ENCODE measurements around the gene TUBB.

TUBB gene

GRCh38 chr6:30719791-30720737 lies at the start of gene TUBB:
TSS of gene TUBB (plus strand) at chr6:30720352. CDS start at chr6:30720507, 155 bp downstream.
- DNase-seq = peak; percentile 98

- no peak for DNase-seq
These were observed 49.2 kb upstream of the TUBB start for GRCh38 chr6:30670760-30671527.

- peak; percentile 98 for DNase-seq
These were observed 47.5 kb upstream of the TUBB start, which contains the start of gene DHX16 for GRCh38 chr6:30672445-30673253. TSS of gene DHX16 (minus strand) at chr6:30673006. CDS start at chr6:30672841, 165 bp downstream.

- DNase-seq = no peak
These were observed 43.4 kb upstream of the TUBB start for GRCh38 chr6:30676660-30677285.

GRCh38 chr6:30678964-30679726 lies 41.0 kb upstream of the TUBB start:
- peak; percentile 73 for DNase-seq

GRCh38 chr6:30679765-30680535 lies 40.2 kb upstream of the TUBB start:
- DNase-seq = no peak

GRCh38 chr6:30681766-30682142 lies 38.4 kb upstream of the TUBB start:
- DNase-seq = no peak

- peak; percentile 92 for DNase-seq
These were observed 37.7 kb upstream of the TUBB start for GRCh38 chr6:30682143-30683117.

GRCh38 chr6:30683183-30683979 lies 36.8 kb upstream of the TUBB start:
- peak; percentile 30 for DNase-seq

GRCh38 chr6:30683980-30684338 lies 36.2 kb upstream of the TUBB start:
- DNase-seq = peak; percentile 28

GRCh38 chr6:30684386-30685156 lies 35.6 kb upstream of the TUBB start:
- peak; percentile 60 for DNase-seq

- DNase-seq = peak; percentile 54
These were observed 34.8 kb upstream of the TUBB start for GRCh38 chr6:30685157-30686008.

GRCh38 chr6:30686009-30686907 lies 33.9 kb upstream of the TUBB start, which contains the start of gene PPP1R18:
TSS of gene PPP1R18 (minus strand) at chr6:30686645. CDS start at chr6:30686018, 627 bp downstream.
- DNase-seq = peak; percentile 79

GRCh38 chr6:30686908-30687658 lies 33.1 kb upstream of the TUBB start:
- peak; percentile 98 for DNase-seq
